Right renal pelvis (tissue), 4 donors: ENCODE results near the gene FAM161A. TPM values are rescaled to one million over a fixed set of nuclear protein-coding genes. Genes with fewer than 3 reads are reported as not detected.

Experiments used
- DNase-seq, 4 donors: peaks; one replicate each; pipeline ENCODE4 v3.0.0-alpha.2; 2013; ENCODE audit warnings: low read depth in 4 of 4, low spot score in 3 of 4, missing footprints in 1 of 4
- polyA plus RNA-seq, 4 donors: library from polyadenylated mRNA; unstranded; fragments of 120-200 nt; gene quantifications; one replicate each; pipeline ENCODE4 v1.2.1, GENCODE V29; 2013; ENCODE audit not compliant: insufficient read length in 4 of 4

FAM161A gene
- polyA plus RNA-seq, 4 donors = 16.4 to 22.9 (median 17.7) TPM

DNA sequence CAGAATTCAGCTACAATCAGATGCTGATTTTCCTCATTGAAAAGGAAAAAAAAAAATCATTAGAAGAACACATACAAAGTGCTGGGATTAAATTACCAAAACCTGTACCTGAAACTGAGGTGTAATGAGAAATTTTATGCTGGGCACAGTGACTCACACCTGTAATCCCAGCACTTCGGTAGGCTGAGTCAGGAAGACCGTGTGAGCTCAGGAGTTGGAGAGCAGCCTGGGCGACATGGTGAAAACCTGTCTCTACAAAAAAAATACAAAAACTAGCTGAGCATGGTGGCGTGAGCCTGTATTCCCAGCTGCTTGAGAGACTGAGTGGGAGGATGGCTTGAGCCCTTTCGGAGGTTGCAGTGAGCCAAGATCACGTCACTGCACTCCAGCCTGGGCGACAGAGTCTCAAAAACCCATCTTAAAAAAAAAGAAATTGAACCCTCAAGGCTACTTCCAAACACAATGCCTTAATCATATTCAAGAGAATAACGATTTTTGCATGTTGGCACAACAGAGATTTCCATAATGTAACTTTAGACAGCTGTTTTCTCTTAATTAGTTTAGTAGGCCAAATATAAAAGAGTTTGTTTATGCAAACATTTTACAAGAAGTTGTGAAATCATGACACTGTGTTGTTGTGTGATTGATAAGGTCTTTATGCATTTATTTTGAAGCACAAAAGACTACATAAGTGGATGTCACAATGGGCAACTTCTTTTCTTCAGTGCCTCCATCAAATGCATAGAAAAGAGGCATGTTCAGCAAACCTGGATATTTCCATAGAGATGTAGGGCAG, 63.9 kb downstream of the FAM161A start:
- DNase-seq = no peak

DNA sequence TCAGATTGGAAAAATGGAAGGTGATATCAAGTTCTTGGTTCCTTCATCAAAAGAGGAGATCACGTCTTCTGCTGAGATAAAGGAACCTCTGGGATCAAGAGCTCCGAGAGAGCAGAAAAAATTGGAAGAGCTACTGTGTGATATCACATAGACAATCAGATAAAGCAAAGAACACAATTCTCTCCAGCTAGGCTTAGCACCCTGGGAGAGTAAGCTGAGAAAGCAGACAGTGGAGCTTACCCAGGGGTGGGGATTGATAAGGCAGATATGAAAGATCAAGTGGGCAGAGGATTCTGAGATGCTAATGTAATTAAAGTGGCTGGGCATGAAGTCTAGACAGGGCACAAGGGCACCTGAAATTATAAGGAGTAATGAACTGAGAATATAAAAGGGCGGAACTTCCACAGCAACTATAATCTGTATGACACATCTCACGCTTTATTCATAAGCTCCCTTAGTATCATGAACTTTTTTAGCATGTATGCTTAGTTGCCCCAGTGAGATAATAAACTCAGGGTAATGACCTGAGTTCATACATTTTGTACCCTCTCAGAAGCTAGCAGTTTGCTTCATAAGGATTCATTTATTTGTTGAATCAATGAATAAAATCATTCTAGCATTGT, 65.8 kb downstream of the FAM161A start:
- DNase-seq = no peak

DNA sequence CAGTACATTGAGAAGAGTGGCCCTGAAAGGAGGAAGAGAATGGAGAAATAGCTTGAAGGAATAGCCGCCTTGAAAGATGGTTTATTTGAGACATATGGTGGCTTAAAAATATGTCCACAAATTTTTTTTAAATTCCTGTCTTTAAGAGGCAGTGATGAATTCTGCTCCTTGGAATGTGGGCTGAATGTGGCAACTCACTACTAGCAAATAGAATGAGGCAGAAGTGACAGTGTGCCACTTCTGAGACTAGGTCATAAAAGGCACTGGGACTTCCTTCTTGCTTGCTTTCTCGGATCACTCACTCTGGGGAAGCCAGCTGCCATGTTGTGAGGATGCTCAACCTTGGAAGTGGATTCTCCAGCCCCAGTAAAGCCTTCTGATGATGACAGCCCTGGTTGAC, 67.0 kb downstream of the FAM161A start:
- DNase-seq = no peak

DNA sequence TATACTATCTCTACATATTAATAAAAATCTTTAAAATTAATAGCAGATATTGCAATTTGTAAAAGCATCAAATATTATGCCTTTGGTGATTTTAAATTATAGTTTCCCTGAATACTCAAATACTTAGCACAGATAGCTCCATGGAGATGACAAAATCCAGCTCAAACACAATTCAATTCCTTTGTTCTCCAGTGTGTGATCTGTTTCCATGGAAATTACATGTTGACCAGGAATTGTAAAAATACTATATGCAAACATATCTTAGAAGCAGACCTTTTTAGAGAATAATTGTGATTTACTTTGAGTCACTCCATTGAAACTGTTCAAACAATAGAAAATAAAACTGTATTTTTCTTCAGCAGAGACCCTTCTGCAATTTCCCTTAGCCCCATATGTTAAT, 68.3 kb downstream of the FAM161A start:
- DNase-seq = no peak

DNA sequence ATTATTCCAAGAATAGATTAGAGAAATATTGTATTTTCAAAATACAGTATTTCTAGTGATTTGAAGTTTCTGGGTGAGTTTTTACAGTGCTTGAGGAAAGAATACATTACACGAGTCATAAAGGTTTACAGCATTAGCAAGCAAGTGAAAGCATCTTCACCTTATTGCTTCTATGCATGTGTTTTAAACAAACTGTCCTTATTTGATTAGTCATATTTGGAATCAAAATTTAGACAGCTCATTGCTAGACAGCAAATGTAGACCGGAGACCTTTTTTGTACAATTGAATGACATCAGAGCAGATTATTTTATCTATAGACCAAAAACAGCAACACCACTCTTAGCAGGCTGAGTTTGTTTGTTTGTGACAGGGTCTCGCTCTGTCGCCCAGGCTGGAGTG, 69.2 kb downstream of the FAM161A start:
- DNase-seq = no peak

DNA sequence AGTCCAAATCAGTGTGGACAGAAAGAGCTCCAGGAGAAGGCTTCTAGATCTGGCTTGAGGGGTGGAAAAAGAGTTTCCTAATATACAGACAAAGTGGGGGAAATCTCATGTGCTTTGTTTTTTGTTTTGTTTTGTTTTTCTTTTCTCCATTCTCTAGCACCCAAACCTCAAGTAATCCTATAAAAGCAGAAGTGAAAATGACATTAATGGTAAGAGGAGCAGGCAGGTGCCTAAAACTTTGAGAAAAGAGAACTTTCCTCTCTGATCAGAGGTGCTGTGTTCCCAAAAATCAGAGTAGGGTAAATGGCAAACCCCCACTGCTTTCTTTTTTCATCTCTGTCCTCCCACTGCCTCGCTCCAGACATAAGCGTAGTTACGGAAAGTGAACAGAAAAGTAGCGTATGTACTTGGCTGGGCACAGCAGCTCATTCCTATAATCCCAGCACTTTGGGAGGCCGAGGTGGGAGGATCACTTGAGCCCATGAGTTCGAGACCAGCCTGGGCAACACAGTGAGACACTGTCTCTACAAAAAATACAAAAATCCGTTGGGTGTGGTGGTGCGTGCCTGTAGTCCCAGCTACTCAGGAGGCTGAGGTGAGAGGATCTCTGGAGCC, 77.8 kb downstream of the FAM161A start:
- DNase-seq = no peak

Other genes with a start within 250 kb of the FAM161A start
- gene CCT4, start 34.6 kb upstream of the FAM161A start, polyA plus RNA-seq = 100 to 1,000 TPM; 168 to 186 (median 178) TPM
- gene COMMD1, start 51.6 kb upstream of the FAM161A start, polyA plus RNA-seq = 10 to 100 TPM; 56.6 to 79.8 (median 76.0) TPM